Activated CD4-positive, alpha-beta memory T cell treated with anti-CD3 and anti-CD28 coated beads for 36 hours (primary cell): ENCODE measurements around the gene FNDC4. TPM values are rescaled to one million over a fixed set of nuclear protein-coding genes. Genes with fewer than 3 reads are reported as not detected.
A peak's percentile ranks its signal among the peaks of the same experiment; 100 is the strongest.
"Not testable (repeated sequence)": the region's sequence is repeated elsewhere in the genome, so short reads cannot be mapped to it uniquely, and the experiment has no call there.

Source experiments
- CTCF ChIA-PET: fragments of 350-600 bp; sonication (Branson Sonifier 250); formaldehyde crosslinking; loops from one replicate; lab custom pipeline; 2021; ENCODE audit warnings: antibody characterized with exemption, inconsistent platforms; lab: Charles Lee
- POLR2A ChIA-PET: fragments of 350-600 bp; sonication (Branson Sonifier 250); formaldehyde crosslinking; loops from one replicate; lab custom pipeline; 2021; ENCODE audit warnings: antibody characterized with exemption; lab: Charles Lee
- DNase-seq: peaks from one replicate; pipeline ENCODE4 v3.0.0-alpha.2; 2020
- H3K27ac Mint-ChIP-seq: one replicate; pipeline ENCODE4 v1.8.0; 2021; ENCODE audit warnings: mixed read lengths
- H3K27me3 Mint-ChIP-seq: one replicate; pipeline ENCODE4 v1.8.0; 2021; ENCODE audit warnings: mixed read lengths
- H3K36me3 Mint-ChIP-seq: one replicate; pipeline ENCODE4 v1.8.0; 2021; ENCODE audit warnings: mixed read lengths
- H3K4me1 Mint-ChIP-seq: one replicate; pipeline ENCODE4 v1.8.0; 2021; ENCODE audit warnings: low read depth, mixed read lengths
- H3K4me3 Mint-ChIP-seq: one replicate; pipeline ENCODE4 v1.8.0; 2021; ENCODE audit warnings: mild to moderate bottlenecking, mixed read lengths
- H3K9me3 Mint-ChIP-seq: one replicate; pipeline ENCODE4 v1.8.0; 2021; ENCODE audit warnings: mixed read lengths
- intact Hi-C: fragments of 100-400 bp; cut with micrococcal nuclease; formaldehyde crosslinking; loops from one replicate; pipeline ENCODE4 v1.15.1; 2023
- total RNA-seq, 2 experiments: library from RNA; stranded (reverse); gene quantifications; one replicate each; pipeline ENCODE4 v1.2.3, GENCODE V29; 2021

FNDC4 gene
- under 1 TPM; 0.22 to 0.38 TPM for total RNA-seq

GRCh38 chr2:27494944-27495554 lies at the start of gene FNDC4:
TSS of gene FNDC4 (minus strand) at chr2:27495200. CDS start at chr2:27494679, 521 bp downstream.
- POLR2A ChIA-PET, result no interaction called here
- H3K27me3 Mint-ChIP-seq, result peaks cover 39% of the 10 kb centered on the region
- peak; percentile 31 for DNase-seq
- intact Hi-C loops, result no loop called here
- CTCF ChIA-PET, result interaction anchor here (0.8 kb wide), 1 partner anchor 408 kb away, joined by 3 read pairs; no protein-coding TSS in a partner anchor
- H3K27ac Mint-ChIP-seq, result no peak within 1 kb of the TSS
- peaks cover 17% of the 10 kb centered on the region for H3K4me1 Mint-ChIP-seq
- peak within 1 kb of the TSS; percentile 63 for H3K4me3 Mint-ChIP-seq
- H3K9me3 Mint-ChIP-seq, result no peaks in the 10 kb centered on the region
- H3K36me3 Mint-ChIP-seq, result no peaks in the 10 kb centered on the region

- intact Hi-C loops, result no loop called here
- peaks cover 3% of the 10 kb centered on the region for H3K9me3 Mint-ChIP-seq
- no peak overlapping the region for H3K27ac Mint-ChIP-seq
- H3K4me1 Mint-ChIP-seq, result no peaks in the 10 kb centered on the region
- H3K27me3 Mint-ChIP-seq, result no peaks in the 10 kb centered on the region
- ChIA-PET CTCF (interaction anchor here (0.6 kb wide), 1 partner anchor 1071 kb away, joined by 3 read pairs; no protein-coding TSS in a partner anchor), POLR2A (no interaction called here)
- DNase-seq, result no peak
- no peaks in the 10 kb centered on the region for H3K36me3 Mint-ChIP-seq
- H3K4me3 Mint-ChIP-seq, result no peak overlapping the region
Observed at GRCh38 chr2:27544143-27544821, 49.3 kb upstream of the FNDC4 start.

GRCh38 chr2:27539649-27540048 lies 44.6 kb upstream of the FNDC4 start:
- intact Hi-C loops, result not testable (repeated sequence)

GRCh38 chr2:27538839-27539450 lies 43.9 kb upstream of the FNDC4 start:
- H3K4me3 Mint-ChIP-seq, H3K4me1 Mint-ChIP-seq, CTCF ChIA-PET, POLR2A ChIA-PET, H3K9me3 Mint-ChIP-seq, H3K27me3 Mint-ChIP-seq, DNase-seq, intact Hi-C loops, H3K27ac Mint-ChIP-seq, H3K36me3 Mint-ChIP-seq: not testable (repeated sequence)

More at GRCh38 chr2:27539649-27540048, 44.6 kb upstream of the FNDC4 start:
- POLR2A ChIA-PET, DNase-seq, H3K27ac Mint-ChIP-seq, H3K27me3 Mint-ChIP-seq, H3K9me3 Mint-ChIP-seq, H3K4me3 Mint-ChIP-seq, CTCF ChIA-PET, H3K4me1 Mint-ChIP-seq, H3K36me3 Mint-ChIP-seq: not testable (repeated sequence)

- no peak overlapping the region for H3K27ac Mint-ChIP-seq
- DNase-seq, result no peak
- no peaks in the 10 kb centered on the region for H3K27me3 Mint-ChIP-seq
- intact Hi-C loops, result no loop called here
- POLR2A ChIA-PET, result no interaction called here
- H3K9me3 Mint-ChIP-seq, result no peaks in the 10 kb centered on the region
- H3K4me1 Mint-ChIP-seq, result no peaks in the 10 kb centered on the region
- CTCF ChIA-PET, result no interaction called here
- H3K36me3 Mint-ChIP-seq, result no peaks in the 10 kb centered on the region
- H3K4me3 Mint-ChIP-seq, result no peak overlapping the region
Observed at GRCh38 chr2:27537287-27537686, 42.3 kb upstream of the FNDC4 start.

- Mint-ChIP-seq H3K9me3 (no peaks in the 10 kb centered on the region), H3K27me3 (no peaks in the 10 kb centered on the region), H3K4me3 (no peak overlapping the region), H3K27ac (no peak overlapping the region), H3K4me1 (no peaks in the 10 kb centered on the region), H3K36me3 (no peaks in the 10 kb centered on the region)
- no peak for DNase-seq
- ChIA-PET POLR2A (no interaction called here), CTCF (no interaction called here)
- intact Hi-C loops, result no loop called here
Observed at GRCh38 chr2:27531983-27532382, 37.0 kb upstream of the FNDC4 start.

- no peak for DNase-seq
- Mint-ChIP-seq H3K27ac (no peak overlapping the region), H3K4me3 (no peak overlapping the region), H3K9me3 (no peaks in the 10 kb centered on the region), H3K36me3 (no peaks in the 10 kb centered on the region), H3K27me3 (no peaks in the 10 kb centered on the region), H3K4me1 (no peaks in the 10 kb centered on the region)
- POLR2A ChIA-PET, result no interaction called here
- intact Hi-C loops, result no loop called here
- CTCF ChIA-PET, result interaction anchor here (0.6 to 0.9 kb wide), 2 partner anchors 156 to 174 kb away, joined by 3 to 4 read pairs; no protein-coding TSS in a partner anchor
Observed at GRCh38 chr2:27527182-27527581, 32.2 kb upstream of the FNDC4 start.

GRCh38 chr2:27522400-27522945 lies 27.5 kb upstream of the FNDC4 start:
- no peak overlapping the region for H3K27ac Mint-ChIP-seq
- intact Hi-C loops, result no loop called here
- peaks cover 4% of the 10 kb centered on the region for H3K27me3 Mint-ChIP-seq
- H3K4me3 Mint-ChIP-seq, result no peak overlapping the region
- CTCF ChIA-PET, result interaction anchor here (0.6 kb wide), 1 partner anchor 222 kb away, joined by 5 read pairs; no protein-coding TSS in a partner anchor
- no peak for DNase-seq
- H3K4me1 Mint-ChIP-seq, result no peaks in the 10 kb centered on the region
- no peaks in the 10 kb centered on the region for H3K9me3 Mint-ChIP-seq
- POLR2A ChIA-PET, result no interaction called here
- H3K36me3 Mint-ChIP-seq, result no peaks in the 10 kb centered on the region

GRCh38 chr2:27520316-27520715 lies 25.3 kb upstream of the FNDC4 start:
- H3K36me3 Mint-ChIP-seq, result no peaks in the 10 kb centered on the region
- intact Hi-C loops, result no loop called here
- DNase-seq, result no peak
- ChIA-PET CTCF (no interaction called here), POLR2A (no interaction called here)
- H3K27ac Mint-ChIP-seq, result no peak overlapping the region
- H3K4me3 Mint-ChIP-seq, result no peak overlapping the region
- no peaks in the 10 kb centered on the region for H3K9me3 Mint-ChIP-seq
- no peaks in the 10 kb centered on the region for H3K4me1 Mint-ChIP-seq
- H3K27me3 Mint-ChIP-seq, result peaks cover 4% of the 10 kb centered on the region

- CTCF ChIA-PET, result no interaction called here
- Mint-ChIP-seq H3K27ac (no peak overlapping the region), H3K4me3 (no peak overlapping the region), H3K36me3 (no peaks in the 10 kb centered on the region), H3K4me1 (no peaks in the 10 kb centered on the region), H3K27me3 (peaks cover 4% of the 10 kb centered on the region), H3K9me3 (no peaks in the 10 kb centered on the region)
- intact Hi-C loops, result no loop called here
- POLR2A ChIA-PET, result interaction anchor here (0.5 kb wide), 1 partner anchor 28 kb away, joined by 3 read pairs; no protein-coding TSS in a partner anchor
- no peak for DNase-seq
Observed at GRCh38 chr2:27518782-27519113, 23.7 kb upstream of the FNDC4 start.

GRCh38 chr2:27518113-27518781 lies 23.2 kb upstream of the FNDC4 start:
- no peaks in the 10 kb centered on the region for H3K9me3 Mint-ChIP-seq
- intact Hi-C loops, result no loop called here
- ChIA-PET CTCF (no interaction called here), POLR2A (no interaction called here)
- H3K27ac Mint-ChIP-seq, result no peak overlapping the region
- no peaks in the 10 kb centered on the region for H3K4me1 Mint-ChIP-seq
- peaks cover 6% of the 10 kb centered on the region for H3K27me3 Mint-ChIP-seq
- no peak for DNase-seq
- no peaks in the 10 kb centered on the region for H3K36me3 Mint-ChIP-seq
- no peak overlapping the region for H3K4me3 Mint-ChIP-seq

- intact Hi-C loops, result no loop called here
- no peaks in the 10 kb centered on the region for H3K36me3 Mint-ChIP-seq
- H3K27me3 Mint-ChIP-seq, result peaks cover 1% of the 10 kb centered on the region
- no peaks in the 10 kb centered on the region for H3K9me3 Mint-ChIP-seq
- no peaks in the 10 kb centered on the region for H3K4me1 Mint-ChIP-seq
- no peak for DNase-seq
- H3K4me3 Mint-ChIP-seq, result no peak overlapping the region
- CTCF ChIA-PET, result no interaction called here
- no peak overlapping the region for H3K27ac Mint-ChIP-seq
- POLR2A ChIA-PET, result no interaction called here
Observed at GRCh38 chr2:27509326-27509725, 14.3 kb upstream of the FNDC4 start.
